Measurements from ENCODE around the gene RELN. TPM values are rescaled to one million over a fixed set of nuclear protein-coding genes. Genes with fewer than 3 reads are reported as not detected.

The RELN gene
- total and polyA plus RNA-seq, 2 of the 13 experiments (the other 11 are each of a cell fraction or from before 2014, with no cell fraction given) = 315 to 332 TPM

- TF ChIP-seq IRF1 (CRISPR knock-in tag; IDR thresholded peaks at IDR 0.05; ENCODE audit: low read depth) (no peak), ZNF761 (CRISPR knock-in tag; conservative IDR thresholded peaks at IDR 0.05) (no peak), ZNF629 (CRISPR knock-in tag; conservative IDR thresholded peaks at IDR 0.05) (peak; percentile 77), ZNF264 (CRISPR knock-in tag; IDR thresholded peaks at IDR 0.05) (no peak), ZNF460 (CRISPR knock-in tag; IDR thresholded peaks at IDR 0.05; ENCODE audit: borderline replicate concordance) (no peak), MAFK (conservative IDR thresholded peaks at IDR 0.05 in 1 of 2, IDR thresholded peaks at IDR 0.05 in 1 of 2; ENCODE audit: low read length in 2 of 2) (peak in 1 of 2 experiments; percentile 46; a peak in 1 of 4 replicates), ZNF235 (CRISPR knock-in tag; IDR thresholded peaks at IDR 0.05; ENCODE audit: borderline replicate concordance) (no peak)
- TF ChIP-seq, protein P1, sequence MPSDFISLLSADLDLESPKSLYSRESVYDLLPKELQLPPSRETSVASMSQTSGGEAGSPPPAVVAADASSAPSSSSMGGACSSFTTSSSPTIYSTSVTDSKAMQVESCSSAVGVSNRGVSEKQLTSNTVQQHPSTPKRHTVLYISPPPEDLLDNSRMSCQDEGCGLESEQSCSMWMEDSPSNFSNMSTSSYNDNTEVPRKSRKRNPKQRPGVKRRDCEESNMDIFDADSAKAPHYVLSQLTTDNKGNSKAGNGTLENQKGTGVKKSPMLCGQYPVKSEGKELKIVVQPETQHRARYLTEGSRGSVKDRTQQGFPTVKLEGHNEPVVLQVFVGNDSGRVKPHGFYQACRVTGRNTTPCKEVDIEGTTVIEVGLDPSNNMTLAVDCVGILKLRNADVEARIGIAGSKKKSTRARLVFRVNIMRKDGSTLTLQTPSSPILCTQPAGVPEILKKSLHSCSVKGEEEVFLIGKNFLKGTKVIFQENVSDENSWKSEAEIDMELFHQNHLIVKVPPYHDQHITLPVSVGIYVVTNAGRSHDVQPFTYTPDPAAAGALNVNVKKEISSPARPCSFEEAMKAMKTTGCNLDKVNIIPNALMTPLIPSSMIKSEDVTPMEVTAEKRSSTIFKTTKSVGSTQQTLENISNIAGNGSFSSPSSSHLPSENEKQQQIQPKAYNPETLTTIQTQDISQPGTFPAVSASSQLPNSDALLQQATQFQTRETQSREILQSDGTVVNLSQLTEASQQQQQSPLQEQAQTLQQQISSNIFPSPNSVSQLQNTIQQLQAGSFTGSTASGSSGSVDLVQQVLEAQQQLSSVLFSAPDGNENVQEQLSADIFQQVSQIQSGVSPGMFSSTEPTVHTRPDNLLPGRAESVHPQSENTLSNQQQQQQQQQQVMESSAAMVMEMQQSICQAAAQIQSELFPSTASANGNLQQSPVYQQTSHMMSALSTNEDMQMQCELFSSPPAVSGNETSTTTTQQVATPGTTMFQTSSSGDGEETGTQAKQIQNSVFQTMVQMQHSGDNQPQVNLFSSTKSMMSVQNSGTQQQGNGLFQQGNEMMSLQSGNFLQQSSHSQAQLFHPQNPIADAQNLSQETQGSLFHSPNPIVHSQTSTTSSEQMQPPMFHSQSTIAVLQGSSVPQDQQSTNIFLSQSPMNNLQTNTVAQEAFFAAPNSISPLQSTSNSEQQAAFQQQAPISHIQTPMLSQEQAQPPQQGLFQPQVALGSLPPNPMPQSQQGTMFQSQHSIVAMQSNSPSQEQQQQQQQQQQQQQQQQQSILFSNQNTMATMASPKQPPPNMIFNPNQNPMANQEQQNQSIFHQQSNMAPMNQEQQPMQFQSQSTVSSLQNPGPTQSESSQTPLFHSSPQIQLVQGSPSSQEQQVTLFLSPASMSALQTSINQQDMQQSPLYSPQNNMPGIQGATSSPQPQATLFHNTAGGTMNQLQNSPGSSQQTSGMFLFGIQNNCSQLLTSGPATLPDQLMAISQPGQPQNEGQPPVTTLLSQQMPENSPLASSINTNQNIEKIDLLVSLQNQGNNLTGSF (CRISPR knock-in tag; IDR thresholded peaks at IDR 0.05) = no peak
These were observed 302.2 kb downstream of the RELN start (continued) for GRCh38 chr7:103687272-103687671.
